Mucosa of descending colon (tissue), 3 donors: ENCODE measurements around the gene DCAF6. TPM values are rescaled to one million over a fixed set of nuclear protein-coding genes. Genes with fewer than 3 reads are reported as not detected.
"Not testable (repeated sequence)": the region's sequence is repeated elsewhere in the genome, so short reads cannot be mapped to it uniquely, and the experiment has no call there.

Experiments
- ATAC-seq: fragments of 200-7000 bp; cut with Tn5 transposase; one replicate; pipeline ENCODE4 v1.9.1; 2020; ENCODE audit warnings: mild to moderate bottlenecking, moderate library complexity
- DNase-seq, 3 donors: peaks; one replicate each; pipeline ENCODE4 v3.0.0-alpha.2; 2020
- H3K36me3 ChIP-seq: fragments of 200-600 bp; one replicate; pipeline ENCODE4 v1.8.0; 2021; ENCODE audit warnings: low read depth, mild to moderate bottlenecking
- H3K4me1 ChIP-seq: fragments of 200-600 bp; one replicate; pipeline ENCODE4 v1.8.0; 2021; ENCODE audit warnings: low read depth, mild to moderate bottlenecking
- H3K4me3 ChIP-seq: fragments of 200-600 bp; one replicate; pipeline ENCODE4 v1.8.0; 2021; ENCODE audit warnings: mild to moderate bottlenecking
- H3K9me3 ChIP-seq: fragments of 200-600 bp; one replicate; pipeline ENCODE4 v1.8.0; 2021; ENCODE audit warnings: mild to moderate bottlenecking
- CTCF ChIP-seq: fragments of 200-600 bp; IDR thresholded peaks from one replicate; pipeline ENCODE4 v1.8.0; 2022; ENCODE audit warnings: antibody characterized with exemption, mild to moderate bottlenecking
- intact Hi-C, 2 donors: fragments of 100-400 bp; cut with DNase I in 1 of 2; cut with micrococcal nuclease in 1 of 2; formaldehyde crosslinking; loops; one replicate each; pipeline versions ENCODE4 v1.11.0 to v1.11.1; 2022; cut with DNase I, micrococcal nuclease
- total RNA-seq, 3 donors: library from RNA; stranded (reverse); fragmentation: NEBNext Ultra II Directional in 2 of 3; extraction: Animal tissue kit (Norgen Biotek cat#: 25700) in 2 of 3; gene quantifications; one replicate each; pipeline versions ENCODE4 v1.2.1 to v1.2.4, GENCODE V29; 2021 to 2023
- donor health status: DM: no; HTN: no; CAD: no; lungs with moderate emphysema.
- donor health status: DM: no; HTN: no; CAD: no.
- donor health status: DM: no; HTN: yes; CAD: no.

DCAF6 gene
- total RNA-seq, 3 donors from 2014 or later = 57.1 to 71.7 (median 62.2) TPM

- TF ChIP-seq CTCF = no peak
- H3K9me3 ChIP-seq = no peaks in the 10 kb centered on the region
- H3K4me1 ChIP-seq = no peaks in the 10 kb centered on the region
- DNase-seq (no peak), ATAC-seq (no peak)
- H3K4me3 ChIP-seq = no peak overlapping the region
- H3K36me3 ChIP-seq = no peaks in the 10 kb centered on the region
- intact Hi-C loops = no loop called here
These were observed 117.6 kb downstream of the DCAF6 start for GRCh38 chr1:168054117-168054516.

GRCh38 chr1:168056152-168056551 is 119.7 kb downstream of the DCAF6 start:
- not testable (repeated sequence) for DNase-seq, H3K9me3 ChIP-seq
- peak; percentile 57 for ATAC-seq

GRCh38 chr1:168057355-168057754 is 120.9 kb downstream of the DCAF6 start:
- Histone ChIP-seq H3K9me3 (no peaks in the 10 kb centered on the region), H3K4me1 (no peaks in the 10 kb centered on the region), H3K36me3 (no peaks in the 10 kb centered on the region), H3K4me3 (no peak overlapping the region)
- DNase-seq = no peak
- ATAC-seq = no peak
- intact Hi-C loops = no loop called here
- TF ChIP-seq CTCF = no peak

More at GRCh38 chr1:168056152-168056551, 119.7 kb downstream of the DCAF6 start:
- H3K4me3 ChIP-seq, H3K36me3 ChIP-seq, intact Hi-C loops, H3K4me1 ChIP-seq: not testable (repeated sequence)

GRCh38 chr1:168057921-168058320 is 121.4 kb downstream of the DCAF6 start:
- TF ChIP-seq CTCF = no peak
- Histone ChIP-seq H3K36me3 (no peaks in the 10 kb centered on the region), H3K4me1 (no peaks in the 10 kb centered on the region), H3K4me3 (no peak overlapping the region), H3K9me3 (no peaks in the 10 kb centered on the region)
- intact Hi-C loops = no loop called here
- no peak for ATAC-seq
- no peak for DNase-seq

- Histone ChIP-seq H3K4me3 (no peak overlapping the region), H3K9me3 (no peaks in the 10 kb centered on the region), H3K4me1 (no peaks in the 10 kb centered on the region), H3K36me3 (no peaks in the 10 kb centered on the region)
- intact Hi-C loops = no loop called here
- TF ChIP-seq CTCF = no peak
- DNase-seq (no peak), ATAC-seq (no peak)
These were observed 127.7 kb downstream of the DCAF6 start for GRCh38 chr1:168064216-168064615.

- no peak for TF ChIP-seq CTCF
- Histone ChIP-seq H3K9me3 (no peaks in the 10 kb centered on the region), H3K4me1 (no peaks in the 10 kb centered on the region), H3K4me3 (no peak overlapping the region), H3K36me3 (no peaks in the 10 kb centered on the region)
- ATAC-seq = no peak
- DNase-seq = no peak
- intact Hi-C loops = no loop called here
These were observed 129.0 kb downstream of the DCAF6 start for GRCh38 chr1:168065506-168065905.
